Measurements from ENCODE around the gene TNIP3. TPM values are rescaled to one million over a fixed set of nuclear protein-coding genes. Genes with fewer than 3 reads are reported as not detected.

Gene TNIP3
- total and polyA plus RNA-seq, 9 of the 15 experiments (the other 6 are each of a cell fraction or from before 2014, with no cell fraction given), result 0.14 TPM; not detected in 8

DNA sequence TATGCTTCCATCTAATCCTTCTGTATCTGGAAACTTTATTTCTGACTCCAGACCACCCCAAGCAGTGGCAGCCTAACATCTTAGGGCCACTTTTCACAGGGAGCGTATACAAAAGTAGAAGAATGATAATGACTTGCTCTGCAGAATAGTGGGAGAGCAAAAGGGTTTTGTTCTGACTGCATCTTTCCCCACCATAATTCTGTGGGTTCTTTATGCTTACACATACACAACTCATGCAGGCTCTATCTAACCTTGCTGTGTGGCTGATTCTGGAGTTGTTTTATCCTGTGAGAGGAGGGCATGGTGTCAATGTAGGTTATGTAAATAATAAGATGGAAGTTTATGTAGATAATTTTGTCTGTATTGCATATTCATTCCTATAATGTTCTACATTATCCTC is 49.4 kb downstream of the TNIP3 start:
- in situ Hi-C loops (cut with MboI) (no loop called here), intact Hi-C loops (cut with micrococcal nuclease) (no loop called here)
- ChIA-PET POLR2A (no interaction called here), CTCF (ENCODE audit: low intra/inter-chr PET ratio) (no interaction called here)
- no peaks in the 10 kb centered on the region for H3K79me2 ChIP-seq (ENCODE audit: control insufficient read depth, insufficient read depth, low read length)
- 8% methylated on average over 1 of the region's 1 CpG for WGBS (ENCODE audit: insufficient coverage, low coverage, missing lambda C conversion rate)
- H3K27me3 ChIP-seq (ENCODE audit: control insufficient read depth in 2 of 2, insufficient read depth in 2 of 2, low read length in 2 of 2), result no peaks in the 10 kb centered on the region
- no peaks in the 10 kb centered on the region for H4K20me1 ChIP-seq (replicated peaks; ENCODE audit: control insufficient read depth, insufficient read depth, low read length)
- no peak overlapping the region for H3K9ac ChIP-seq (ENCODE audit: insufficient read depth in 1 of 2, low read depth in 2 of 2, low read length in 2 of 2)
- DNase-seq (ENCODE audit: extremely low read depth in 1 of 4, low spot score in 3 of 4) (no peak), FAIRE-seq (no peak), ATAC-seq (no peak)
- no peak overlapping the region for H3K27ac ChIP-seq (ENCODE audit: extremely low read depth, low read depth, low read length)
- H3K9me3 ChIP-seq (replicated peaks; ENCODE audit: control insufficient read depth, insufficient read depth, low read depth, low read length), result no peaks in the 10 kb centered on the region; the same call in 1 of the 2 replicates
- no peaks in the 10 kb centered on the region for H3K9me1 ChIP-seq (ENCODE audit: control insufficient read depth, insufficient read depth, low read length)
- H3K4me2 ChIP-seq (ENCODE audit: insufficient read depth, low read length), result no peak overlapping the region
- no TSS peak for BruUV-seq (replicated peaks)
- no peak overlapping the region for H2AFZ ChIP-seq (ENCODE audit: low read depth, low read length)
- no peaks in the 10 kb centered on the region for H3K4me1 ChIP-seq (replicated peaks in 1 of 2; ENCODE audit: control insufficient read depth in 2 of 2, insufficient read depth in 2 of 2, low read length in 2 of 2)
- TF ChIP-seq BRCA1 (IDR thresholded peaks at IDR 0.05), result no peak
- no peak for TF ChIP-seq BRCA1 (CRISPR knock-in tag; IDR thresholded peaks at IDR 0.05)
- no peak for TF ChIP-seq RAD21 (CRISPR knock-in tag; conservative IDR thresholded peaks at IDR 0.05 in 1 of 2, IDR thresholded peaks at IDR 0.05 in 1 of 2)
- TF ChIP-seq, protein P1, sequence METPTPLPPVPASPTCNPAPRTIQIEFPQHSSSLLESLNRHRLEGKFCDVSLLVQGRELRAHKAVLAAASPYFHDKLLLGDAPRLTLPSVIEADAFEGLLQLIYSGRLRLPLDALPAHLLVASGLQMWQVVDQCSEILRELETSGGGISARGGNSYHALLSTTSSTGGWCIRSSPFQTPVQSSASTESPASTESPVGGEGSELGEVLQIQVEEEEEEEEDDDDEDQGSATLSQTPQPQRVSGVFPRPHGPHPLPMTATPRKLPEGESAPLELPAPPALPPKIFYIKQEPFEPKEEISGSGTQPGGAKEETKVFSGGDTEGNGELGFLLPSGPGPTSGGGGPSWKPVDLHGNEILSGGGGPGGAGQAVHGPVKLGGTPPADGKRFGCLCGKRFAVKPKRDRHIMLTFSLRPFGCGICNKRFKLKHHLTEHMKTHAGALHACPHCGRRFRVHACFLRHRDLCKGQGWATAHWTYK (CRISPR knock-in tag; IDR thresholded peaks at IDR 0.05), result no peak
- TF ChIP-seq RBM15 (IDR thresholded peaks at IDR 0.05; ENCODE audit: insufficient read depth, low read length), result no peak
- no peak for TF ChIP-seq CBX1 (IDR thresholded peaks at IDR 0.05; ENCODE audit: low read depth)
- TF ChIP-seq THAP7 (CRISPR knock-in tag; IDR thresholded peaks at IDR 0.05), result no peak
- no peak for TF ChIP-seq ZNF766 (CRISPR knock-in tag; conservative IDR thresholded peaks at IDR 0.05)
- TF ChIP-seq ZNF347 (CRISPR knock-in tag; IDR thresholded peaks at IDR 0.05; ENCODE audit: low read depth), result no peak
- TF ChIP-seq PHF8 (IDR thresholded peaks at IDR 0.05; ENCODE audit: borderline replicate concordance, low read length), result no peak
- TF ChIP-seq MCM2 (IDR thresholded peaks at IDR 0.05; ENCODE audit: low read depth), result no peak
- no peak for TF ChIP-seq YY1 (IDR thresholded peaks at IDR 0.05; ENCODE audit: borderline replicate concordance in 1 of 3, control insufficient read depth in 1 of 3, extremely low read depth in 1 of 3, insufficient read depth in 3 of 3, insufficient read length in 1 of 3, insufficient replicate concordance in 2 of 3, low read depth in 1 of 3, low read length in 2 of 3)
- H3K4me3 ChIP-seq, result no peak overlapping the region
- H3K36me3 ChIP-seq (ENCODE audit: control insufficient read depth, insufficient read depth, low read length), result no peaks in the 10 kb centered on the region

Data from K562 (cell line).